H54 (cell line): ENCODE results near the gene SLC25A36.
"Not testable (repeated sequence)": the region's sequence is repeated elsewhere in the genome, so short reads cannot be mapped to it uniquely, and the experiment has no call there.

Source experiments
- DNase-seq: peaks from one replicate; pipeline ENCODE4 v3.0.0; 2011; ENCODE audit warnings: low spot score, mixed read lengths; ENCODE audit not compliant: insufficient read length
- FAIRE-seq: peaks from 3 replicates; lab custom pipeline; 2011; peaks lifted over from hg19 to GRCh38; lab: Jason Lieb, UNC
- POLR2A ChIP-seq: IDR thresholded peaks from 2 replicates; pipeline ENCODE4 v1.6.1; 2011; ENCODE audit warnings: low read depth, mild to moderate bottlenecking, low read length

The SLC25A36 gene

GRCh38 chr3:140995881-140996280, 54.2 kb downstream of the SLC25A36 start:
- no peak for TF ChIP-seq POLR2A
- DNase-seq (no peak), FAIRE-seq (no peak)

GRCh38 chr3:141000027-141000663, 58.5 kb downstream of the SLC25A36 start:
- peak; percentile 84 for FAIRE-seq
- DNase-seq: peak; percentile 26
- TF ChIP-seq POLR2A: no peak

GRCh38 chr3:141000686-141001085, 59.0 kb downstream of the SLC25A36 start:
- TF ChIP-seq POLR2A: no peak
- DNase-seq (no peak), FAIRE-seq (no peak)

- no peak for FAIRE-seq
- DNase-seq: no peak
- TF ChIP-seq POLR2A: no peak
These were observed 64.7 kb downstream of the SLC25A36 start for GRCh38 chr3:141006344-141006743.

- no peak for FAIRE-seq
These were observed 67.9 kb downstream of the SLC25A36 start for GRCh38 chr3:141009496-141009895.

GRCh38 chr3:141011232-141011996, 69.8 kb downstream of the SLC25A36 start:
- DNase-seq (peak; percentile 35), FAIRE-seq (peak; percentile 92)
- no peak for TF ChIP-seq POLR2A

More at GRCh38 chr3:141009496-141009895, 67.9 kb downstream of the SLC25A36 start:
- no peak for TF ChIP-seq POLR2A
- DNase-seq: no peak

GRCh38 chr3:141011997-141012262, 70.3 kb downstream of the SLC25A36 start:
- FAIRE-seq (no peak), DNase-seq (no peak)
- TF ChIP-seq POLR2A: no peak

GRCh38 chr3:141012571-141012970, 70.9 kb downstream of the SLC25A36 start:
- no peak for TF ChIP-seq POLR2A
- DNase-seq (no peak), FAIRE-seq (no peak)

GRCh38 chr3:141015481-141015880, 73.8 kb downstream of the SLC25A36 start:
- DNase-seq: no peak
- no peak for TF ChIP-seq POLR2A
- FAIRE-seq: no peak

- FAIRE-seq, DNase-seq: not testable (repeated sequence)
These were observed 76.0 kb downstream of the SLC25A36 start for GRCh38 chr3:141017366-141018322.

- TF ChIP-seq POLR2A: no peak
- FAIRE-seq (no peak), DNase-seq (no peak)
These were observed 77.6 kb downstream of the SLC25A36 start for GRCh38 chr3:141019244-141019643.

- TF ChIP-seq POLR2A: no peak
- FAIRE-seq (peak; percentile 65), DNase-seq (peak; percentile 17)
These were observed 78.7 kb downstream of the SLC25A36 start for GRCh38 chr3:141020143-141020830.

GRCh38 chr3:141021261-141021660, 79.6 kb downstream of the SLC25A36 start:
- no peak for TF ChIP-seq POLR2A
- no peak for FAIRE-seq
- DNase-seq: no peak
